Thyroid gland (tissue), 4 donors: Measurements from ENCODE around the gene CDC27.

ENCODE experiments used
- POLR2A ChIP-seq, 2 donors: fragments of 450-650 bp; IDR thresholded peaks; one replicate each; pipeline ENCODE4 v1.6.1; 2017; ENCODE audit warnings: antibody characterized with exemption in 2 of 2, mild to moderate bottlenecking in 2 of 2, moderate library complexity in 1 of 2
- TF ChIP-seq, protein P1 (sequence below), 6 experiments: fragments of 200-600 bp in 3 of 6; fragments of 450-650 bp in 3 of 6; sonication (generic) in 3 of 6; IDR thresholded peaks; one replicate each; pipeline ENCODE4 v1.5.1; 2016 to 2019; ENCODE audit warnings: antibody characterized with exemption in 6 of 6, mild to moderate bottlenecking in 2 of 6, inconsistent platforms in 1 of 6, moderate library complexity in 1 of 6

DNA sequence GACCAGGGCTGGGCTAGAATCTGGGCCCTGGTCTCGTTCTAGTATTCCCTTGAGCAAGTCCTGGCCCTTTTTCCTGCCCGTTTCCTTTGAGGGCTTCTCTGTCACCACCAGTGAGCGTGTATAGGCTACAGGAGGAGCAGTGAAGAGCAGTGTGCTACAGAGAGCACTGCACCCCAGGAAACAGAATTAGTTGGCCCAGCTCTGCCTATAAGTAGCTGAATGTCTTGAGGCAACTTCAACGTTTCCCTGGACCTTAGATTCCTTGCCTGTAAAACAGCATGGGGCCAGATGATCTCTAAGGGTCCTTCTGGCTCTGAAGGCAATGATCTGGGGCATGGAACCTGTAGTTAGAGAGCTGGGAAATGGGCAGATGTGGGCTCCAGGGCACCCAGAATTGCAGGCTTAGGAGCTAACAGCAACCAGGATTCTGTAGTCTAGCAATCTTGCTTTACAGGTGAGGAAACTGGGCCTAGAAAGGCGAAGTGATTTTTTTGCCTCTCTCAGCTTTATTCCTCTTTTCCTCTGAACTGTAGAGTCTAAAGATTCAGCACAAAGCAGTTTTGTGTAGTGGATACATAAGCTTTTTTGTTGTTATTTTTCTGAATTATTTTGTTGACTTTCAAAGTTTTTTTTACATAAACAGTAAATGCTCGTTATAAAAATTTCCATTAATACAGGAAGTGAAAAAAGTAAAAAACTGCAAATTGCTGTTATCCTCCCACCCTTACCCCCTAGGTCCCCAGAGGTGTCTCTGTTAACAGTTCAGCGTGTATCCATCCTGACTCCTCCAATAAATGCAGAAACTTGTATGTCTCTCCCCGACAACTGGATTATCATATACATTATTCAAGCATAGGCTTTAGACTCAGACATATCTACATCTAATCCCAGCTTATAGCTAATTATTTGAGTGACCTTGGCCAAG, 18.3 kb upstream of the CDC27 start:
- TF ChIP-seq, protein P1, sequence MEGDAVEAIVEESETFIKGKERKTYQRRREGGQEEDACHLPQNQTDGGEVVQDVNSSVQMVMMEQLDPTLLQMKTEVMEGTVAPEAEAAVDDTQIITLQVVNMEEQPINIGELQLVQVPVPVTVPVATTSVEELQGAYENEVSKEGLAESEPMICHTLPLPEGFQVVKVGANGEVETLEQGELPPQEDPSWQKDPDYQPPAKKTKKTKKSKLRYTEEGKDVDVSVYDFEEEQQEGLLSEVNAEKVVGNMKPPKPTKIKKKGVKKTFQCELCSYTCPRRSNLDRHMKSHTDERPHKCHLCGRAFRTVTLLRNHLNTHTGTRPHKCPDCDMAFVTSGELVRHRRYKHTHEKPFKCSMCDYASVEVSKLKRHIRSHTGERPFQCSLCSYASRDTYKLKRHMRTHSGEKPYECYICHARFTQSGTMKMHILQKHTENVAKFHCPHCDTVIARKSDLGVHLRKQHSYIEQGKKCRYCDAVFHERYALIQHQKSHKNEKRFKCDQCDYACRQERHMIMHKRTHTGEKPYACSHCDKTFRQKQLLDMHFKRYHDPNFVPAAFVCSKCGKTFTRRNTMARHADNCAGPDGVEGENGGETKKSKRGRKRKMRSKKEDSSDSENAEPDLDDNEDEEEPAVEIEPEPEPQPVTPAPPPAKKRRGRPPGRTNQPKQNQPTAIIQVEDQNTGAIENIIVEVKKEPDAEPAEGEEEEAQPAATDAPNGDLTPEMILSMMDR (IDR thresholded peaks at IDR 0.05): no peak
- no peak for TF ChIP-seq POLR2A (IDR thresholded peaks at IDR 0.05)
